Measurements from ENCODE around the gene HOXC10.

DNA sequence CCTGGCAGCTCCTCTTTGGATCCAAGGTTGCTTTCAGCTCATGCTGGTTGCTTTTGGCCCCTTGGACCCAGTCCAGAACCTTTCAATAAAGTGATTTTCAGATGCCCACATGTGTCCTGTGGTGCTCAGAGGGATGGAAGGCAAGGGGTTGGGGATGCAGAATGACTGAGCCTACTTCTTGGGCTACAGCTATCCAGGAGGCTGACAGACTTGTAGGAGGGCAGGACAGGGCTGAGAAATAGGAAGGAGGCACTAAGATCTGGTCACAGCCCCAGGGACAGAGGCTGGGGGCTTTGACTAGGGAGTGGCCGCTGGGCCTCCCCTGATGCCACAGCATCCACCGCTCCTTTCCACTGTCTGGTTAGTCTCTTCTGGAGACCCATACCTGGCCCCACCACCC is 13.3 kb upstream of the HOXC10 start:
- TF ChIP-seq, protein P1, sequence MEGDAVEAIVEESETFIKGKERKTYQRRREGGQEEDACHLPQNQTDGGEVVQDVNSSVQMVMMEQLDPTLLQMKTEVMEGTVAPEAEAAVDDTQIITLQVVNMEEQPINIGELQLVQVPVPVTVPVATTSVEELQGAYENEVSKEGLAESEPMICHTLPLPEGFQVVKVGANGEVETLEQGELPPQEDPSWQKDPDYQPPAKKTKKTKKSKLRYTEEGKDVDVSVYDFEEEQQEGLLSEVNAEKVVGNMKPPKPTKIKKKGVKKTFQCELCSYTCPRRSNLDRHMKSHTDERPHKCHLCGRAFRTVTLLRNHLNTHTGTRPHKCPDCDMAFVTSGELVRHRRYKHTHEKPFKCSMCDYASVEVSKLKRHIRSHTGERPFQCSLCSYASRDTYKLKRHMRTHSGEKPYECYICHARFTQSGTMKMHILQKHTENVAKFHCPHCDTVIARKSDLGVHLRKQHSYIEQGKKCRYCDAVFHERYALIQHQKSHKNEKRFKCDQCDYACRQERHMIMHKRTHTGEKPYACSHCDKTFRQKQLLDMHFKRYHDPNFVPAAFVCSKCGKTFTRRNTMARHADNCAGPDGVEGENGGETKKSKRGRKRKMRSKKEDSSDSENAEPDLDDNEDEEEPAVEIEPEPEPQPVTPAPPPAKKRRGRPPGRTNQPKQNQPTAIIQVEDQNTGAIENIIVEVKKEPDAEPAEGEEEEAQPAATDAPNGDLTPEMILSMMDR (IDR thresholded peaks at IDR 0.05; ENCODE audit: low read depth, low read length): no peak
- TF ChIP-seq EZH2phosphoT487 (IDR thresholded peaks at IDR 0.05; ENCODE audit: low read depth): no peak
